GM21529 (cell line): Measurements from ENCODE around the gene RGS7BP.

ENCODE experiments used
- ATAC-seq: cut with Tn5 transposase; IDR thresholded peaks from one replicate; pipeline ENCODE4 v1.9.1; 2021; ENCODE audit not compliant: unreplicated experiment

RGS7BP gene

DNA sequence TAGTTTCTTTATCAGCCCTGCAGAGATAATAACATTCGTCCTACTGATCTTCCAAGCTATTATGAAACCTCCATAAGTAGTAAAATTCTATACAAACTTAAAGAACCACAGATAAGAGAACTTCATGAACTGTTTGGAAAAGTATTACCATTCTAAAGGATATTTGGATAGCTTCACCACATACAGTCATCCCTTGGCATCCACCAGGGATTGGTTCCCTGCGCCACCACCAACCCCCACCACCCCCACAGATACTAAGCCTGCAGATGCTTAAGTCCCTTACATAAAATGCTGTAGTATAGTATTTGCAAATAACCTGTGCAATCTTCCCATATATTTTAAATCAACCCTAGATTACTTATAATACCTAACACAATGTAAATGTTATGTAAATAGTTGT lies 123.1 kb downstream of the RGS7BP start:
- no peak for ATAC-seq

DNA sequence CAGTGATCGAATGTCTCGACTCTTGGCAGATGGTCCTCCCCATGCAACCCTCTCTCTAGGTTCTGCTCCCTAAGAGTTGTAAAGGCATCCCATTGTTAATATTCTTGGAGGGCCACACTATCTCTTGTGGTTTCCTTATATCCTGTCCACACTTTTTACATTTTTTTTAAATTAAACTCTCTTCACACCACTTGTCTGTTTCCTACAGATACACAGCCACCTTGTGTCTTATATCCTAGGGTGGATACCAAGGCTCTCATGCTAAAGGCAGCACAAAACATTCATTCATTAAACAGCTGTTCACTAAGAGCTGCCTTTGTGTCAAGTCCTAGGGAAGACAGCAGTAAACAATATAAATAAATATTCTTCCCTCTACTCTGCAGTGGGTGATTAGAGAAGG lies 124.0 kb downstream of the RGS7BP start:
- no peak for ATAC-seq

DNA sequence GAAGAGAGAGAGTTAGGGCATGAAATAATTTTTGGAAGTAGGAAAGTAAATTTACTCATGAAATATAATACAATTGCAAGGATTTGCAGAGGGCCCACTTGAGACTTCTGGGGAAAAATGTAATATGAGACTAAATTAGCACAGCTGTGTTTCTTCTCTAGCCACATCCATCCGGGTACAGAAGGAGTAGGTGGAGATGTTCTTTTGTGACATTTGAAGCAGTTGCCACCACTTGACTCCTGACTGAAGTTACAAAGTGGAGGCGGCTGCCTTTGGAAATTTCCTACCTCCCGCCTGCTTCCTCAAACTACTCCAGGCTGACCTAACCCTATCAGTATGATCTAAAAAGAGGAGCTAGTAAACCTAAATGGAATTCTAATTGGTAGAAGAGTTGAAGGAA lies 126.4 kb downstream of the RGS7BP start:
- ATAC-seq: no peak

DNA sequence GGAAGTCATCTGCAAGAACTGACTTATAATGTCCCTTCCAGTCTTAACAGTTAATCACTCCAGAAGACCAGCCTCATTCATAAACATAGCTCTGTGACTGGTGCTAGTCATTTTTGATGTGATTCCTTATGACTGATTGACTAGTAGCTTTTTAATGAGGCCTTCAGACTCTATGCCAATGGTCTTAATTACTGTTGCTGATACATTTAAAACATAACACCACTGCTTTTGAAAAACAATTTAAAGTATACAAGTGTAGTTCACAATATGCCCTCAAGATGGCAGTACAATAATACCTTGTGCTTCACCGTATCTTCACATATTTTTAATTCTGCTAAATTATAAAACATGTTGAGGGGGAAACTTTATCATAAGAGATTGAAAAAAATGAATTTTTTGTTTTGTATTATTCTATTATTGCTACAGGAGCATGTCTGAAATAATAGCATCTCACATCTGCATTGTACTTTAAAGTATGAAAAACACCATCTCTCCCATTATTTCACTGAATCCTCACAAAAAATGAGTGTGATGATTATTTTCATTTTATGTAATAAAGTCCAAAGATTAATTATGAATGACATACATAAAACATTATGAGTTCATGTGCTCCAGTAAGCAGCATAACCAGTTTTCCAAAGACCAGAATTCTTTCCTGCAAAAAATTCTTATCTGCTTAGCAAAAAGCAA lies 129.3 kb downstream of the RGS7BP start:
- no peak for ATAC-seq

DNA sequence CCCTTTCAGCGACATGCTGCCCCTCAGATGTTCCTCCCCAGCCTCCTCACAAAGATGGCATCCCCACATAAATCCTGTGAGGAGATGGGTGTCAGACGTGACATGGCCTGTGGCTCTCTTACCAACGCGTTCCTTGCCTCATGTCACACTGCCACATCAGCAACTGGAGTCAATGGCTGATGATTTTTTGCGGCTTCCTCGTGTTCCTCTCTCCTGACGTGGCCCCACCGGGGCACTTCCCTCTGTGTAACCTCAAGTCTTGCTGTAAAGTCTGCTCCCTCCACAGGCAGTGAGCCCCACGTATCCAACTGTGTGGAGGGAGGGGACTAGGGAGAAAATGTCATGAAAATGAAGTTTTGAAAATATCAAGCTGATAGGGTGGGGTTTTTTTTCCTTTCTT lies 131.3 kb downstream of the RGS7BP start:
- ATAC-seq: no peak

DNA sequence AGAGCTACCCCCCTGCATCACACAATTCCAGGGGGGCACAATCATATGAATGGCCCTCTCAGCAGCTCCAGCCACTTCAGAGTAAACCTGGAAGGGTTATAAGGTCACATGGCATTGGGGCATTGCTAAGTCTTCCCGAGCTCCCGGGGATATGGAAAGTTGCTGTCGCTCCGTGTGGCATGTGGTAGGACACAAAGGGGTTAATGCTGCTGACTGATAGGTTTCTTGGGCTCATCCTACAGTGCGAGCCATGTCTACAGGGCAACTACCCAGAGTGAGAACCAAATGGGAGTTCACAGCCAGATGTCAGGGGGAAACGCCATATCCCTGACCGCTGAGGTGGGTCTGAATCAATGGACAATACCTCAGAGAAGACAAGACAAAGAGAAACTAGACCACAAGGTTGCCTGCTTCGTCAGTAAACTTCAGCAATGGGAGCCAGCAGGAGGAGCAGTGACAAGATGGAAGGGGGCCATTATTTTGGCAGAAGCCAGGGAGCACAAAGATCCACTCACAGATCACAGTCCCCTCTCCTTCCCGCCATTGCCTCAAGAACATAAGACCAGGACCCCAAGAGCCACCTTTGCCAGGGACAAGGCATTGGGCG lies 132.1 kb downstream of the RGS7BP start:
- no peak for ATAC-seq

DNA sequence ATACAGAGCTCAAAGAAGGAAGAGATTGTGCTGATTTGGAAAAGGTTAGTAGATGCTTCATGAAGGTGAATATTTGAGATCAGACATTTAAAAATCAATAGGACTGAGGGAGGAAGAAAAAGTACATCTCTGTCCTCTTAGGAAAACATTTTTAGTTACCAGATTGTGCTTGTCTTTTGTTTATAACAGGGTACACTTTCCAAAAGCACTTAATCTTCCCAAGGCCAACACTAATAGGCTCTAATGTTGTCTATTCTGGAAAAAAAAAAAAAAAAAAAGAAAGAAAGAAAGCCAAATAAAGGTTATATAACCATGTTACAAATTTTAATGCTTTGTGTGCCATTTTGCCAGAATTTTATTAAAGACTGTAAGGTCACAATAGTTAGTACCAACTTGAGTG lies 139.0 kb downstream of the RGS7BP start:
- no peak for ATAC-seq

DNA sequence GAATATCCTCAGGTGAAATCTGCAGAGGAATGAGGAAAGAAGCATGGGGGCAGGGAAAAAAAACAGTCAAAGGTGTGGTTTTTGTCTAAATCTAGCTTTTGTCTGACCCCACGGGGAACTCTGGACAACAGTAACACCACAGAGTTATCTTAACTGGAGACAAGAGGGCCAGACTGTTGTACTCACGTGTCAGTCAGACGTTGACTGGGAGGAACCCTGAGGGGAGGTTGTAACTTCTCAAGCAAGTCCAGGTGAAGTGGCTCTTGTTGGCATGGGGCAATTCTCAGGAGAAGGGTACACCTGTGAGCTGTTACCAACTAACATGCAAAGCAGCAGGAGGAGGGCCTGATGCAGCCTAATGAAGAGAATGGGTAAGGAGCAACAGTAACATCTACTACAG lies 140.4 kb downstream of the RGS7BP start:
- no peak for ATAC-seq

DNA sequence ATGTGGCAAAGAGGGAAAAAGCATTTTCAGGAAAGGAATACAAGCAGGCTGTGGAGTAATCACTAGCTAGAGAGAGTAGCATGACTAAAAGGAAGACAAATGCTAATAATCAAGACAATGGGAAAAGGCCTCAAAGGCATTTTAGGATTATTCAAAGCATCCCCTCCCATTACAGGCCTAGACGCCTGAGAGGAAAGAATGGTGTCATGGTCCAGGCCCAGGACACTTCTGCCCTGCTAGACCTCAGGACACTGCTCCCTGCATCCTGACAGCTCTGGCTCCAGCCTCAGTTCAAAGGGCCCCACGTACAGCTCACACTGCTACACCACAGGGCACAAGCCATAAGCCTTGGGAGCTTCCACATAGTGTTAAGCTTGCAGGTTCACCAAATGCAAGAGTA lies 143.7 kb downstream of the RGS7BP start:
- no peak for ATAC-seq

DNA sequence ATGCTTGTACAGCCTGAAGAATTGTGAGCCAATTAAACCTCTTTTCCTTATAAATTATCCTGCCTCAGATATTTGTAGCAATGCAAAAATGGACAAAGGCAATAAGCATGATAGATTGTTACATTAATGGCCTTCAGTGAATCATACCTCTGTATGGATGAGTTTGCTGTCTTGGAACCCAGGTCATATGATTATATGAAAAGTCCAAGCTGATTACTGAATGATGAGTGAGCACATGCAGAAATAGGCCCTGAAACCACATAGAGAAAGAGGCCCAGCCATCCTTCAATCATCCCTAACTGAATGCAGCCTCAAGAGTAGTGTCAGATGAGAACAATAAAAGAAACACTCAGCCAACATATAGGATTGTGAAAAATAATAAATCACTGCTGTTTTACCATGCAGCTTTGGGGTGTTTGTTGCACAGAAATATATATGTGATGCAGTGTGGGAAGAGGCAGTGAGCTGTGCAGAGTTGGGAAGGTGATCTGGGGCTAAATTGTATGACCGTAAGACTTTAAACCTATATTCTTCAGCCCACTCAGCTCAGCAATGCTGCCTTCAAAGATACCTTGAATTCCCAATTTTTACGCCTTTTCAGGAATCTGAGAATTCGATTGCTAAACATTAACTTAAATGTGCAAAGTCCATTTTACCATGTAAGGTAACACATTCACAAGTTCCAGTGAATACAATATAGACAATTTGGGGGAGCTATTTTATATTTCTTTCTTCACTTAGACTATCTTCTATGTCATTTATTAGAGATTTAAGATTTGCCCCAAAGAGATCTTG lies 148.1 kb downstream of the RGS7BP start:
- no peak for ATAC-seq

DNA sequence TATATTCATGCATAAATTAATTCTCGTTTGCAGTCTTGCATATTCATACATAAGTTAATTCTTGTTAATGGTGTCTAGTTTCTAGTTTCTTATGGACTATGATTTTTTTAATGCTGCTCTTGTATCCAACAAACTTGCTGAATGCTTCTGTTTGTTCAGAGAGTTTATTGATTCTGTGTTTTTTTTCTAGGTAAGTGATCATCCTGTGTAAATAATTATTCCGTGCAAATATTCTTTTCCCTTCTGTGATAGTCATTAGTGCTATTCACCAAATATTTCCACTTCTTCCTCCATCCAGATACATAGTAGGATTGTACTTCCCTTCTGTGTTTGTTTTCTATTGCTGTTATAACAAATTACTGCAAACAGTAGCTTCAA lies 148.7 kb downstream of the RGS7BP start:
- no peak for ATAC-seq

DNA sequence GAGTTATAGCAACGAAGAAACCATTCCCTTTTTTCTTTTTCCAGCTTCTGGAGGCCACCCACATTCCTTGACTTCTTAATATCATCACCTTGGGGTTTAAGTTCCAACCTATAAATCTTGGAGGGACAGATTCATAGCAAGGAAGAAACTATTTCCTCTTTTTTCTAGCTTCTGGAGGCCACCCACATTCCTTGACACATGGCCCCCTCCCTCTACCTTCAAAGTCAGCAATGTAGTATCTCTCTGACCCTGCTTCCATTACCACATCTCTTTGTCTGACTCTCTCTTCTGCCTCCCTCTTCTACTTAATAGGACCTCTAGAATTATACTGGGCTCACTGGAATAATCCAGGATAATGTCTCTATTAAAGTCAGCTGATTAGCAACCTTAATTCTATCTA lies 149.8 kb downstream of the RGS7BP start:
- ATAC-seq: no peak

DNA sequence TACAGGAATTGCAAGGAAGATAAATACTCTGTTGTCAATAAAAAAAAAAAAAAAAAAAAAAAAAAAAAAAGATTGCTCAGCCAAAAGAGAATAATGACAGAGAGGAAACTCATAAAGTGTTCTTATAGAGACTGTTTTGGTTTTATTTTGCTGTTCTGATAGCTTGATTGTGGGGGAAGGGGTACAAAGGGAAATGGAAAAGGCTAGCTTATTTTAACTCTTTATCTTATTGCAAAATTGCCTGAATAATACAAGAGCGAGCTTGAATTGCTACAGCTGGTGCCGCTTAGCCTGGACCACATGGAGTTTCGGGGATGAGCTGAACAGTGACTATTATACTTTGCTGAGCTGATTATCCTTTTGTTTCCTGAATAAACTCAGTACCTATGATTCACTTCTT lies 153.5 kb downstream of the RGS7BP start:
- no peak for ATAC-seq
